ENCODE results near the gene SPON2. TPM values are rescaled to one million over a fixed set of nuclear protein-coding genes. Genes with fewer than 3 reads are reported as not detected.

Gene SPON2
- total RNA-seq, 1 donor from 2014 or later = 43.9 TPM

DNA sequence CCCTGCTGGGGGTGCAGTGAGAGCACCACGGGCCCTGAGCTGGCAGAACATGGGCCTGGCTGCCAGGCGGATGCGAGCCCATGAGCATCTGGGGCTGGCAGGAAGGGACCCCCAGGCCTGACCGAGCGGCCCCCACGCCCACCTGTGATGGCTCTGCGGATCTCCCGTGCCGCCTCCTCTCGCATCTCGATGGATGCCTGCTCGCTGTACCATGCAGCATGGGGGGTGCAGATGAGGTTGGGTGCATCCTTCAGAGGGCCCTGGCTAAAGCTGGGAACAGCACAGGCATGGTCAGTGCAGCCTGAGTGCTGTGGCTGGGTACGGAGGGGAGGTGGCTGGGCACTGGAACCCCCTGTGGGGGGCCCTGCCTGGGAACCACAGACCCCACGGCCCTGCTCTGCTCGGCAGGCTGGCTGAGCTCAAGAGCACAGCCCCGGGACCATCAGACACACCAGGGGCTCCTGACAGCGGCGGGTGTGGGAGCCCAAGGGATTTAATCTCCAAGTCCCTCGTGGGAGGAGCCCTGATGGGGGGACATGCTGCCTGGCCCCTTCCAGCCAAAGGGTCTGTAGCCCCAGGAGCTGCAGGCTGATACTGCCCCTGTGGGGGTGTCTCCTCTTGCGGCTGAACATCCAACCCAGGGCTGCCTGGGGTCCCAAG is 41.1 kb upstream of the SPON2 start:
- Histone ChIP-seq H3K36me3 (peaks cover 75% of the 10 kb centered on the region), H3K9me3 (no peaks in the 10 kb centered on the region), H3K4me3 (no peak overlapping the region), H3K27me3 (no peaks in the 10 kb centered on the region), H3K4me1 (peaks cover 54% of the 10 kb centered on the region), H3K27ac (no peak overlapping the region)
- DNase-seq (no peak), ATAC-seq (no peak)
- intact Hi-C loops (cut with DNase I) = no loop called here
- TF ChIP-seq, protein P1, sequence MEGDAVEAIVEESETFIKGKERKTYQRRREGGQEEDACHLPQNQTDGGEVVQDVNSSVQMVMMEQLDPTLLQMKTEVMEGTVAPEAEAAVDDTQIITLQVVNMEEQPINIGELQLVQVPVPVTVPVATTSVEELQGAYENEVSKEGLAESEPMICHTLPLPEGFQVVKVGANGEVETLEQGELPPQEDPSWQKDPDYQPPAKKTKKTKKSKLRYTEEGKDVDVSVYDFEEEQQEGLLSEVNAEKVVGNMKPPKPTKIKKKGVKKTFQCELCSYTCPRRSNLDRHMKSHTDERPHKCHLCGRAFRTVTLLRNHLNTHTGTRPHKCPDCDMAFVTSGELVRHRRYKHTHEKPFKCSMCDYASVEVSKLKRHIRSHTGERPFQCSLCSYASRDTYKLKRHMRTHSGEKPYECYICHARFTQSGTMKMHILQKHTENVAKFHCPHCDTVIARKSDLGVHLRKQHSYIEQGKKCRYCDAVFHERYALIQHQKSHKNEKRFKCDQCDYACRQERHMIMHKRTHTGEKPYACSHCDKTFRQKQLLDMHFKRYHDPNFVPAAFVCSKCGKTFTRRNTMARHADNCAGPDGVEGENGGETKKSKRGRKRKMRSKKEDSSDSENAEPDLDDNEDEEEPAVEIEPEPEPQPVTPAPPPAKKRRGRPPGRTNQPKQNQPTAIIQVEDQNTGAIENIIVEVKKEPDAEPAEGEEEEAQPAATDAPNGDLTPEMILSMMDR (IDR thresholded peaks at IDR 0.05) = no peak

DNA sequence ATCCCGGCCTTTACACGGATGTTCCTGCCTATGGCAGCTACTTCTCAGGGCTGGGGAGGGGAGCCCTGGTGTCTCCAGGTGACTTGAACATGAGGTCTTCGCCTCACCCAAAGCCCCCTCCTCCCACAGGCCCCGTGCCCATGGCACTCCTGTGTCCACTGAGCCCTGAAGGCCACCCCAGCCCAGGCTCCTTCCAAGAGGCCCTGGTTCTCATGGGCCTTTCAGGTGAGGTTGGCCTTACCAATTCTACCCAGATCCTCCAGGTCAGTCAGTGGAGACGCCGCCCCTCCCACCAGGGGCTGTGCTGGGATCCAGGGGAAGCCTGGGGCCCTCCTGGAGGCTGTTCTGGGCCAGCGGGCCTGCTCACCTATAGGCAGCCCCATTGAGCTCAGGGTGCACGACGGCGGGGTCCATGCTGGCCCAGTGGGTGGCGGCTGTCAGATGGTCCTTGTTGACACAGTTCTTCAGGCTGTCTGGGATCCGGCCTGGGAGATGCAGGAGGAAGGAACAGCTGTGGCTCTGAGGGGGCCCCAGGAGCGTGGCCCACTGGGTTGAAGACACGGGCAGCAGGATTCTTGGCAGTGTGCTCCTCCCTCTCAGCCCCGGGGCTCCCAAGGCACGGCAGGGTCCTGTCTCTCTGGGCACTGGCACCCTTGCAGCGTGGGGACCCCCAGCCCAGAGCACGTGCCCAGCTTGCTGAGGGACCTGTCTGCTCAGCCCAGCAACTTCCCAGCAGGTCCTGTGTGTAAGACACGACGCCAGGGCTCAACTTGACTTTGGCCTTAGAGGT is 40.4 kb upstream of the SPON2 start:
- TF ChIP-seq, protein P1 (IDR thresholded peaks at IDR 0.05) = no peak
- DNase-seq (no peak), ATAC-seq (no peak)
- intact Hi-C loops (cut with DNase I) = no loop called here
- H3K27ac ChIP-seq = peak overlapping the region; percentile 51
- H3K27me3 ChIP-seq = no peaks in the 10 kb centered on the region
- peaks cover 54% of the 10 kb centered on the region for H3K4me1 ChIP-seq
- no peaks in the 10 kb centered on the region for H3K9me3 ChIP-seq
- H3K36me3 ChIP-seq = peaks cover 68% of the 10 kb centered on the region
- H3K4me3 ChIP-seq = no peak overlapping the region

DNA sequence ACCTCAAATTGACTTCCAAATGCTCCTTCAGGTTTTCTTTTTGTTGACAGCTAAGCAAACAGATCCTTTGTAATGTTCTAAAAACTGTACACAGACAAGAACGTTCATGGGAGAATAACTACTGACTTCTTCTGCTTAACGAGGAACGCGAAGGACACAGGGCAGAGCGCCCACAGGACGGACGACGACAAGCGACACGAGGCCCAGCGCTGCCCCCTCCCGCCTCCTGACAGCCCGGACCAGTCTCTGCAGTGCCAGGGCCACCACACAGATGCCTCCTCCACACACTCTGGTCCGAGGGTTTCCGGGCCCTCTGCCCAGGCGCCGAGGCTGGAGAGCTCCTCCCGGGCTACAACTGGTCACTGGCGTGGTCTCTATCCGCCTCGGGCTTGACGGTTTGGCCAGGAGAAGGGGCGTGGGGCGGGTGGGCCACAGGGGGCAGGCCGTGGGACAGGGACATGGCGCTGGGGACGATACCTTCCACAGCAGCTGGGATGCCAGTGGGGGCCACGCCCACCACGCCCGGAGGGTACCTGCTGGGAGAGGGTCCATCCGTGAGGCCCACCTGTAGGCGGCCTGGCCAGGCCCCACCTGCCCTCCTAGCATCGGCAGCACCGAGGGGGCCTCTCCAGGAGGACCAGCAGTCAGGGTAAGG is 39.6 kb upstream of the SPON2 start:
- H3K27ac ChIP-seq = peak overlapping the region; percentile 51
- no peaks in the 10 kb centered on the region for H3K9me3 ChIP-seq
- H3K27me3 ChIP-seq = no peaks in the 10 kb centered on the region
- H3K4me1 ChIP-seq = peaks cover 49% of the 10 kb centered on the region
- H3K36me3 ChIP-seq = peaks cover 61% of the 10 kb centered on the region
- no peak overlapping the region for H3K4me3 ChIP-seq
- DNase-seq = peak; percentile 68
- no peak for ATAC-seq
- intact Hi-C loops (cut with DNase I) = no loop called here
- TF ChIP-seq, protein P1 (IDR thresholded peaks at IDR 0.05) = no peak

DNA sequence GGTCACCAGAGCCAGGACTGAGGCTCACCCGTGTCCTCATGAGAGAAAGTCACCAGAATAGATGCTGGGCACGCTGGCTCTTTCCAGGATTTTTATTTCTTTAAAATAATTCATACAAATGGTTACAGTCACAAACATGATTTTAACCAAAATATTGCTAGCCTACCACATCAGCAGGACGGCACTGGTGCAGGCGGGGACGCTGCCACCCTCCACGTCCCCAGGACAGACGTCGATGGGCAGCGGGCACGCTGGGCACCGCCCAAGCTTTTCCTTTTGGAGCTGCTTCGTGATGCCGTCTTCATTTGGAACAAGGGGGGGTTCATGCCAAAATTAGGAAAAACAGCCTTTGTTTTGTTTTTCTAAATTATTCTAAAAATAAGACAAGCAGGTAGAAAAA is 39.0 kb upstream of the SPON2 start:
- intact Hi-C loops (cut with DNase I) = no loop called here
- H3K27ac ChIP-seq = no peak overlapping the region
- peak; percentile 17 for DNase-seq
- H3K4me1 ChIP-seq = peaks cover 43% of the 10 kb centered on the region
- TF ChIP-seq, protein P1 (IDR thresholded peaks at IDR 0.05) = no peak
- H3K9me3 ChIP-seq = no peaks in the 10 kb centered on the region
- no peak for ATAC-seq
- H3K36me3 ChIP-seq = peaks cover 57% of the 10 kb centered on the region
- H3K27me3 ChIP-seq = no peaks in the 10 kb centered on the region
- no peak overlapping the region for H3K4me3 ChIP-seq

DNA sequence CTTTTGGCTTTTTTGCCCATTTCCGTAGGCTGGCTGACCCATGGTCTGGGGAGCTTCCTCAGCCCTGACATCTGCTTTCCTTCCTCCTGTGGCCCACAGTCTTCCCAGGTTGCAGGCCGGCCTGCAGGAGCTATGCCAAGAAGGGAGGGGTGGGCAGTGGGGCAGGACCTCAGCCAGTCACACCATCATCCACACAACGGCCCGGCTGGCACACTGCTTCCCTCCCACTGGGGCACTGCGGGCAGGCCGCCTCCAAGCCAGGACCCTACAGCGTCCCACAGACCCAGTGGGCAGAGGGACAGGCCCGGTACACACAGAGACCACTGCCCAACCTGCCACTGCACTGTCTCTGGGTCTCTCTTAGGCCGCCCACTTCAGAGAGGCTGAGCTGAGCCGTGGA is 38.6 kb upstream of the SPON2 start:
- intact Hi-C loops (cut with DNase I) = no loop called here

More for the DNA sequence above, 38.6 kb upstream of the SPON2 start:
- TF ChIP-seq, protein P1 (IDR thresholded peaks at IDR 0.05) = no peak
- Histone ChIP-seq H3K9me3 (no peaks in the 10 kb centered on the region), H3K36me3 (peaks cover 56% of the 10 kb centered on the region), H3K4me1 (peaks cover 42% of the 10 kb centered on the region), H3K27ac (no peak overlapping the region), H3K4me3 (no peak overlapping the region), H3K27me3 (no peaks in the 10 kb centered on the region)
- DNase-seq (peak; percentile 58), ATAC-seq (no peak)

All from upper lobe of right lung (tissue), 1 donor.